NCI-H1694 (cell line): Measurements from ENCODE around the gene CDK4.

Experiments
- DNase-seq: peaks from one replicate; lab custom pipeline; 2025; lab: John Stamatoyannopoulos, UW

The CDK4 gene

GRCh38 chr12:57700317-57700716 lies 51.8 kb downstream of the CDK4 start:
- peak; percentile 11 for DNase-seq

- no peak for DNase-seq
These were observed 53.7 kb downstream of the CDK4 start for GRCh38 chr12:57698414-57698813.
